HCT116 (cell line): Measurements from ENCODE around the gene SNED1. TPM values are rescaled to one million over a fixed set of nuclear protein-coding genes. Genes with fewer than 3 reads are reported as not detected.

ENCODE experiments used
- ATAC-seq: fragments of 200-7000 bp; cut with Tn5 transposase; 2 replicates; pipeline ENCODE4 v1.9.1; 2020; ENCODE audit warnings: mild to moderate bottlenecking, moderate library complexity
- BruUV-seq: library from RNA; stranded (reverse); fragments of 400-500 nt; replicated peaks from 2 replicates; lab custom pipeline; 2021; lab: Mats Ljungman, UMichigan
- CTCF ChIA-PET: fragments of 300-600 bp; sonication (Branson Sonifier 250); formaldehyde crosslinking; loops from one replicate; lab custom pipeline; 2021; ENCODE audit warnings: antibody characterized with exemption; lab: Charles Lee
- POLR2A ChIA-PET: fragments of 300-600, 350-600 bp; sonication (Branson Sonifier 250); formaldehyde crosslinking; loops from one replicate; lab custom pipeline; 2021; ENCODE audit warnings: antibody characterized with exemption; lab: Charles Lee
- RAD21 ChIA-PET, 2 experiments: fragments of 300-600 bp; sonication (Branson Sonifier 250); formaldehyde crosslinking; loops; one replicate each; lab custom pipeline; 2023; ENCODE audit warnings: low total read pairs in 2 of 2; ENCODE audit not compliant: uncharacterized antibody in 2 of 2, unreplicated experiment in 2 of 2, low non-redundant PET in 1 of 2; lab: Charles Lee
- DNase-seq: peaks from one replicate; pipeline ENCODE4 v3.0.0-alpha.2; 2010; ENCODE audit warnings: low read depth, low spot score
- H2AFZ ChIP-seq: fragments of 200-600 bp; shearing (Covaris generic), sonication (generic); 2 replicates; pipeline ENCODE4 v1.6.1; 2017; ENCODE audit warnings: low read depth, mixed run types, mixed read lengths, antibody characterized with exemption, low read length; ENCODE audit not compliant: poor library complexity, severe bottlenecking
- H3K27ac ChIP-seq: 2 replicates; pipeline ENCODE4 v1.5.1; 2012; ENCODE audit warnings: low read depth, low read length
- H3K27me3 ChIP-seq: fragments of 200-600 bp; sonication (generic); 2 replicates; pipeline ENCODE4 v1.6.1; 2016; ENCODE audit warnings: mixed run types, low read length, mixed read lengths; ENCODE audit not compliant: insufficient read depth
- H3K36me3 ChIP-seq, 2 experiments: fragments of 200-500 bp in 1 of 2; fragments of 200-600 bp in 1 of 2; sonication (Bioruptor generic) in 1 of 2; sonication (generic) in 1 of 2; 2 replicates each; pipeline versions ENCODE4 v1.5.1 to v1.6.1; 2014 to 2016; ENCODE audit warnings: low read length in 2 of 2, inconsistent platforms in 1 of 2, mixed read lengths in 1 of 2, mixed run types in 1 of 2; ENCODE audit not compliant: insufficient read depth in 2 of 2, control insufficient read depth in 1 of 2
- H3K4me1 ChIP-seq, 2 experiments: fragments of 200-600 bp in 1 of 2; sonication (generic) in 1 of 2; 2 replicates each; pipeline versions ENCODE4 v1.5.1 to v1.6.1; 2012 to 2017; ENCODE audit warnings: low read length in 2 of 2, inconsistent platforms in 1 of 2, mild to moderate bottlenecking in 1 of 2, mixed read lengths in 1 of 2, mixed run types in 1 of 2, moderate library complexity in 1 of 2; ENCODE audit not compliant: insufficient read depth in 2 of 2, control insufficient read depth in 1 of 2
- H3K4me2 ChIP-seq: fragments of 200-600 bp; sonication (generic); 2 replicates; pipeline ENCODE4 v1.6.1; 2017; ENCODE audit warnings: mixed run types, low read length, mixed read lengths
- H3K4me3 ChIP-seq, 2 experiments: fragments of 200-600 bp in 1 of 2; sonication (generic) in 1 of 2; replicated peaks in 1 of 2; 2 replicates each; pipeline ENCODE4 v1.5.1; 2011 to 2016; ENCODE audit warnings: low read length in 2 of 2, control low read depth in 1 of 2, low read depth in 1 of 2, mild to moderate bottlenecking in 1 of 2, mixed read lengths in 1 of 2, mixed run types in 1 of 2
- H3K79me2 ChIP-seq: fragments of 200-600 bp; sonication (generic); 2 replicates; pipeline ENCODE4 v1.6.1; 2017; ENCODE audit warnings: mild to moderate bottlenecking, mixed run types, low read length, moderate library complexity, mixed read lengths; ENCODE audit not compliant: insufficient read depth
- H3K9ac ChIP-seq: fragments of 200-600 bp; sonication (generic); 2 replicates; pipeline ENCODE4 v1.6.1; 2016; ENCODE audit warnings: low read length, mixed read lengths
- H3K9me2 ChIP-seq: fragments of 200-600 bp; sonication (generic), shearing (Covaris generic); 2 replicates; pipeline ENCODE4 v1.6.1; 2017; ENCODE audit warnings: mixed run types, mild to moderate bottlenecking, moderate library complexity; ENCODE audit not compliant: insufficient read depth
- H3K9me3 ChIP-seq, 2 experiments: fragments of 200-500 bp in 1 of 2; fragments of 200-600 bp in 1 of 2; sonication (Bioruptor generic) in 1 of 2; sonication (generic) in 1 of 2; 2 replicates each; pipeline ENCODE4 v1.6.1; 2014 to 2017; ENCODE audit warnings: low read length in 2 of 2, mixed read lengths in 2 of 2, inconsistent platforms in 1 of 2, low read depth in 1 of 2, mild to moderate bottlenecking in 1 of 2, mixed run types in 1 of 2, moderate library complexity in 1 of 2; ENCODE audit not compliant: control insufficient read depth in 1 of 2, insufficient read depth in 1 of 2
- H4K20me1 ChIP-seq: fragments of 200-600 bp; sonication (generic), shearing (Covaris generic); 2 replicates; pipeline ENCODE4 v1.6.1; 2017; ENCODE audit warnings: mixed run types, mild to moderate bottlenecking, moderate library complexity; ENCODE audit not compliant: insufficient read depth
- CBX3 ChIP-seq: IDR thresholded peaks from 2 replicates; pipeline ENCODE4 v1.6.1; 2012; ENCODE audit warnings: low read depth
- CEBPB ChIP-seq: IDR thresholded peaks from 2 replicates; pipeline ENCODE4 v1.6.1; 2012; ENCODE audit warnings: low read depth
- EZH2 ChIP-seq: fragments of 200-600 bp; sonication (generic); IDR thresholded peaks from 2 replicates; pipeline ENCODE4 v1.6.1; 2017; ENCODE audit warnings: antibody characterized with exemption, mixed run types
- FOSL1 ChIP-seq: IDR thresholded peaks from 2 replicates; pipeline ENCODE4 v1.6.1; 2012; ENCODE audit warnings: low read depth
- JUND ChIP-seq: IDR thresholded peaks from 2 replicates; pipeline ENCODE4 v1.6.1; 2012
- POLR2A ChIP-seq: IDR thresholded peaks from 2 replicates; pipeline ENCODE4 v1.7.0; 2011; ENCODE audit warnings: borderline replicate concordance; ENCODE audit not compliant: insufficient read depth, insufficient read length; ENCODE audit errors: extremely low read depth
- POLR2AphosphoS5 ChIP-seq: IDR thresholded peaks from 2 replicates; pipeline ENCODE4 v1.6.1; 2011; ENCODE audit warnings: mild to moderate bottlenecking, low read depth, low read length, moderate library complexity
- RAD21 ChIP-seq: IDR thresholded peaks from 2 replicates; pipeline ENCODE4 v1.6.1; 2012; ENCODE audit warnings: low read depth, mild to moderate bottlenecking
- REST ChIP-seq: IDR thresholded peaks from 2 replicates; pipeline ENCODE4 v1.6.1; 2012; ENCODE audit warnings: low read depth
- SIN3A ChIP-seq: IDR thresholded peaks from 2 replicates; pipeline ENCODE4 v1.6.1; 2012; ENCODE audit warnings: low read depth
- SP1 ChIP-seq: IDR thresholded peaks from 2 replicates; pipeline ENCODE4 v1.6.1; 2012; ENCODE audit warnings: low read depth
- ZBTB33 ChIP-seq: IDR thresholded peaks from 2 replicates; pipeline ENCODE4 v1.6.1; 2011; ENCODE audit warnings: mild to moderate bottlenecking, low read length, moderate library complexity; ENCODE audit not compliant: insufficient replicate concordance; ENCODE audit errors: extremely low read depth
- ZFX ChIP-seq: fragments of 450-650 bp; IDR thresholded peaks from 2 replicates; pipeline ENCODE4 v1.6.1; 2017
- ZNF274 ChIP-seq: fragments of 200-500 bp; sonication (Bioruptor generic); IDR thresholded peaks from 2 replicates; pipeline ENCODE4 v1.6.1; 2014; ENCODE audit warnings: mild to moderate bottlenecking, low read depth, low read length, inconsistent platforms
- intact Hi-C: fragments of 100-400 bp; cut with micrococcal nuclease; formaldehyde crosslinking; loops from 2 replicates; pipeline ENCODE4 v1.10.0; 2022
- total RNA-seq: library from RNA; stranded (reverse); gene quantifications from one replicate; pipeline ENCODE4 v1.2.1, GENCODE V29; 2021; ENCODE audit not compliant: unreplicated experiment

The SNED1 gene
- total RNA-seq, 1 experiment from 2014 or later: 9.6 TPM

GRCh38 chr2:240968731-240969624, 29.4 kb upstream of the SNED1 start (continued):
- TF ChIP-seq ZBTB33 (no peak), JUND (no peak)

- ChIA-PET POLR2A (no interaction called here), RAD21 (no interaction called here), CTCF (no interaction called here)
- H3K4me2 ChIP-seq: no peak overlapping the region
- no peak overlapping the region for H3K4me3 ChIP-seq
- H3K36me3 ChIP-seq: no peaks in the 10 kb centered on the region
- H3K27ac ChIP-seq: no peak overlapping the region
- no peaks in the 10 kb centered on the region for H3K9me2 ChIP-seq
- no peak overlapping the region for H2AFZ ChIP-seq
- H3K27me3 ChIP-seq: peaks cover 3% of the 10 kb centered on the region
- ATAC-seq (no peak), DNase-seq (no peak)
- no peaks in the 10 kb centered on the region for H3K9me3 ChIP-seq
- TF ChIP-seq POLR2AphosphoS5 (no peak), ZNF274 (no peak), JUND (no peak), REST (no peak), EZH2 (no peak), FOSL1 (no peak), RAD21 (no peak), POLR2A (no peak), SP1 (no peak), CBX3 (no peak), SIN3A (no peak), ZFX (no peak), CEBPB (no peak)
- no TSS peak for BruUV-seq
- H3K9ac ChIP-seq: no peak overlapping the region
- H3K79me2 ChIP-seq: no peaks in the 10 kb centered on the region
- H3K4me1 ChIP-seq: no peaks in the 10 kb centered on the region
- intact Hi-C loops: no loop called here
- no peaks in the 10 kb centered on the region for H4K20me1 ChIP-seq
These were observed 28.3 kb upstream of the SNED1 start for GRCh38 chr2:240970104-240970503.
